GM18499 (cell line): ENCODE results near the gene NKD1.
"Not testable (repeated sequence)": the region's sequence is repeated elsewhere in the genome, so short reads cannot be mapped to it uniquely, and the experiment has no call there.

Source experiments
- ATAC-seq: cut with Tn5 transposase; IDR thresholded peaks from one replicate; pipeline ENCODE4 v1.9.1; 2021; ENCODE audit warnings: moderate number of reproducible peaks; ENCODE audit not compliant: insufficient read depth, unreplicated experiment

Gene NKD1

DNA sequence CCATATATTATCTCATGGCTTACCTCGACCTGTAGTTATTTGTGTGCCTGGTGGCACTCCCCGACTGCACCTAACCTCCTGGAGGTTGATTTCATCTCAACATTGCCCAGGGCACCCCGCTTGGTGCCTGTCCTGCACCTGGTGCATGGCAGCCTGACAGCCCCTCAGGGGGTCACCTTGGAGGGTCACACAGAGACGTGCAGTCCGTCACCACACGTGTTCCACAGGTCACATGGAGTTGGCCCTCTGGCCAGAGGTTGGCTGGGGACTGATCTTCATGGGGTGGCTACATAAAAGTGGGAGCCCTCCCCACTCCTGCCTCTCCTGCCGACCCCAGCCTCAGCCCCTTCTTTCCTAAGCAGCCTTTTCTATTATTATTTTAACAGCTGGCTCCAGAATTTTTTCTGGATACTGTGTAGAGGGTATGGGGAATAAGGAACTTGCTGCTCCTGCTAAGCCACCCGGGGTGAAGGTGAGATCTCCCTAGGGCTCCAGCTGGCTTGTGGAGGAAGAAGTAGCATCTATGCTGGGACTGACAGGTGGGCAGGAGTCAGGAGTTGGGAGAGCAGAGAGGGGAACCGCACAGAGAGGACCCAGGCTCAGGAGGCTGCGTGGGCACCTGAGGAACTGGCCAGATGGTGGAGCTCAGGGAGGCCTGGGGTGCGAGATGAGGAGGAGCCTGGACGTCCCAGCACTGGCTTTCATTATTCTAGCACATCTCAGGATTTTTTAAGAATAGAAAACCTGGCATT, 12.5 kb upstream of the NKD1 start:
- ATAC-seq: no peak

DNA sequence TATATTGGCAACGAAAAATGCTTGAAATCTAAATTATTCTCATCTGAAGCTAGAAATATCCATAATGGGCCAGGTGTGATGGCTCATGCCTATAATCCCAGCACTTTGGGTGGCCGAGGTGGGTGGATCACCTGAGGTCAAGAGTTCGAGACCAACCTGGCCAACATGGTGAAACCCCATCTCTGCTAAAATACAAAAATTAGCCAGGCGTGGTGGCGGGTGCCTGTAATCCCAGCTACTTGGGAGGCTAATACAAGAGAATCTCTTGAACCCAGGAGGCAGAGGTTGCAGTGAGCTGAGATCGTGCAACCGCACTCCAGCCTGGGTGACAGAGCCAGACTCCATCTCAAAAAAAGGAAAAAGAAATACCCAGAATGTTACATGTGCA, 11.9 kb upstream of the NKD1 start:
- ATAC-seq: not testable (repeated sequence)

DNA sequence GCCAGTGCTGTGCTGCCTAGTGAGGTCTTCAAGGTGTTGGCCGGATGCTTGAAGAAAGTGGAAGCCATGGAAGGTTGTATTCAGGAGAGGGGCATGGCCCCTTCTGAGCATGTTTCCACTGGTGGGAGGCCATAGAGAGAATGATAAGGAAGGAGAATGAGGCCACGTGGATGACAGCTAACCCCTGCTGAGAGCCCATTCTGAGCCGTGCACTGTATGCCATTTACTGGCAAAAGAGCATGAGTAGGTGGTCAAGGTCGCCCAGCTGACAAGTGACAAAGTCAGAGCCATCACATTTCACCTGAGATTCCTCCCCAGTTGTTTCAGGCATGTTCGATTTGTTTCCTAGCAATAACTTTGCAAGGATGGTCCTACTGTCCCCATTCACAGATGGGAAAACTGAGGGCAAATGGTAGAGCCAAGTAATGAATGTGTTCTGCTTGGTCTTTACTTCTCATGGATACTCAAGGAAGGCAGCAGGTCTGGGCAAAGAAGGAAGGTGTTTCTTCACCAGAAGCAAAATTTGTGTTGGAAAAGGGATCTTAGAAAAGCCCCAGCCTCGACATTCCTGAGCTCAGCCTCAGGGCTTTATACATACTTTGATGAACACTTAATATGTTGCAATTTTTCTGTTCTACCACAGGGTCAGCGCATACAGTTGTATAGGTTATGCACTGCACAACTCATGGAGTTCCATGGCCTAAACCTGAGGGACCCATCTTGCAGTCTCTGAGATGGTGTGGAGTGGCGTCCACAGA, 10.5 kb upstream of the NKD1 start:
- no peak for ATAC-seq

DNA sequence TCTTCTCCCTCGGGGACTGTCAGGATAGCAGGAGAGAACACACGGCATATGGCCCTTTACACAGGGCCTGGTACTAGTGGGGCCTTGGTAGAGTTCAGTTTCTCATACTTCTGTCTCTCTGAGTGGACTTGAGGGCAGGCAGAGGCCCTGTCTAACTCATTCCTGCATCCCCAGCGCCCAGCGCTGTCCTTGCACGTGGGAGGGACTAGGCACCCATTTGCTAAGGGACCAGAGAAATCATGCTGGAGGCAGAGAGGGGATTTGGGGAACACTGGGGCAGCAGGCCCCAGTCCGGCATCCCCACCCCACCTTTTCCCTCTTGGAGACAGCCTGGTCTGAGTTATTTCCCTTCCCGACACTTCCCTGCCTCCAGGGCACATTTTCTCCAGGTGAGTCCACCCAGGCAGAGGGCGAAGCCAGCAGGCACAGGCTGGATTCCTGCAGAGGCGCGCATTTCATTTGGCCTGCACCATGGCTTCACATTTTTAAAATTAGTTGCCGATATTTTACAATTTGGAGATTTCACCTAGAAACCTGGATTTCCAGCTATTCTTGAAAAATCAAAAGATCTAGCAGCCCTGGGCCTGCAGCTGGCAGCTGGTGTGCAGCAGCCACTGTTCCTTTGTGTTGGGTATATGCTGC, 9.7 kb upstream of the NKD1 start:
- no peak for ATAC-seq

DNA sequence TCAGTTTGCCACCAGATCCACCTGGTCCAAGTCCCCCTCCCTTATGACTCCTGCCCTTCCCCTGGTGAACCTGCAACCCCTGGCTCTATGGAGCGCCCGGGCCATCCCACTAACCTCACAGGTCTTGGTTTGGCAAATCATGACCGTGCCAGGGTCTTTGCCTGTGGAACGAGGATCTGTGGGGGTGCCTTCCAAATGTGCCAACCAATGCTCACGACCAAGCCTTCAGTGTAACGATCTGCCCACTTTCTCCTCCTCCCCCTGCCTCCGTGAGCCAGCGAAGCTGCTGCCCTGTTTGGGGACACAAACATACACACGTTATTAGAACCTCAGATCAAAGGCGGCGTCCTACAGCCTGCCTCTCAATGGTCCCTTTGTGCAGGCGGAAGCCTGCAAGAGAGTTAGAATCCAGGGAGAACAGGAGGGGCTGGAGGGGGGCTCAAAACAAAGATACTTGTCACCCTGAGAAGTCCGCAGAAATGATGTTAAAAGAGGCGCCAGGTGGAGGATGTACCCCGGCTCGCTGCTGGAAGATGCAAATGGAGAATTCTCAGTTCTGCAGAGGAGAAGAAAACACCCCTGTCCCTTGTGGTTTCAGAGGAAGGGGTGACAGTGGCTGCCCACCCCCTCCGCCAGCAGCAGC, 9.0 kb upstream of the NKD1 start:
- ATAC-seq: no peak

DNA sequence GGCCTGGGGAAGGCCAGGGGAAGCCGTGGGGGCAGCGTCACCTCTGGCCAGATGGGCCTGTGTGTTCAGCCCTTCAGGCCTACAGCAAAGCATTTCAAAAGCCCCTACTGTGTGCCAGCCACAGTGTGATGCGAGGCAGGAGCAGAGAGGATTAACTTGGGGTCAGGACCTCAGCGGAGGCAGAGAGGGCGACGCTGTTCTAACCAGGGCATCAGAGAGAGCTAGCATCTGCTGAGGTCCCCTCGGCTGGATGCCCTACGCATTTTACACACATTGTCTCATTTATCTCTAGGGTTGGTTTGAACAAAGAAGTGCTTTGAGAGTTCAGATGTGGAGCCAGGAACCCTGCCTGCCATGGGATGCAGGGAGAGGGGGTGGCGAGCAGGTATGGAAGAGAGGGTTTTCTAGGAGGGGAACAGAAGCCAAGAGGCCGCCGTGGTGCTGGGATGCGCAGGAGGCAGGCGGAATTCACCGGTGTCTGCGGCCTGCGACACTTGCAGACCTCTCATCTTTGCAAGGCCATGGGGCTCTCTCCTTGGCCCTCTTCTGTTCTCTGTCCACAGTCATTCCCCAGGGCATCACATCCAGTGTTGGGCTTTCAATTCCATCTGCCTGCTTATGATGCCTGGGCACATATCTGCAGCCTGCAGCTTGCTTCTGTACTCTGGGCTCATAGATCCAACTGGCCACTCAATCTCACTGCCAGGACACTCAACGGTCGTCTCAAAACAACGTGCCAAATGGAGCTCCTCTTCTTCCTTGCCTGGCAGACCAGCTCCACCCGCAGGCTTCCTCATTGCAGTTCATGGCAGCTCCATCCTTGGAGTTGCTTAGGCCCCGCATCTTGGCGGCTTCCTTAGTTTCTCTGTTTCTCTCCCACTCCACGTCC, 8.1 kb upstream of the NKD1 start:
- ATAC-seq: no peak

DNA sequence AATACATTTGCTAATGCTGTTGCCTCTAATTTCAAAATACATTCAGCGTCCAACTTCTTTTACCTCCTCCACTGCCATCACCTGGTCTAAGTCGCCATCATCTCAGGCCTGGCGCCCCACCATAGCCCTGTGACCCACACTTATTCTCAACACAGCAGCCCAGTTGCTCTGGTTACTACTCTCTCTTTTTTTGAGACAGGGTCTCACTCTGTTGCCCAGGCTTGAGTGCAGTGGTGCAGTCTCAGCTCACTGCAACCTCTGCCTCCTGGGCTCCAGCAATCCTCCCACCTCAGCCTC, 7.5 kb upstream of the NKD1 start:
- ATAC-seq: no peak

DNA sequence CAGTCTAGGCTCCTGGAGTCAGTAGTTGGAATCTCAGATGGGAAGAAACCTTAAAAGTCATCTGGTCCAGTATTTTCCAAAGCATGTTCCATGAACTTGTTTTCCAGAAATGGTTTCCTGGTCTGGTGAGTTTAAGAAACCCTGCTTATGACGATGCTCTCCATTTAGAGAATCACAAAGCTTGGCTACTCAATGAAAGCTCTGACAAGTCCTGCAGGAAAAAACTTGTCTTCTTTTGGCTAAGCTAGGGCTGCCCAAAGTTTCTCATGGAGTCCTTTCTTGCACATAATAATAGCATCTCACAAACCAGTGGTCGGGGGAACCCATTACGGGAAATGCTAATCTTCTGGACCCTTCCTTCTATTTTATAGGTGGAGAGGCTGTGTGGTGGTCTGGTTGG, 5.5 kb upstream of the NKD1 start:
- no peak for ATAC-seq

DNA sequence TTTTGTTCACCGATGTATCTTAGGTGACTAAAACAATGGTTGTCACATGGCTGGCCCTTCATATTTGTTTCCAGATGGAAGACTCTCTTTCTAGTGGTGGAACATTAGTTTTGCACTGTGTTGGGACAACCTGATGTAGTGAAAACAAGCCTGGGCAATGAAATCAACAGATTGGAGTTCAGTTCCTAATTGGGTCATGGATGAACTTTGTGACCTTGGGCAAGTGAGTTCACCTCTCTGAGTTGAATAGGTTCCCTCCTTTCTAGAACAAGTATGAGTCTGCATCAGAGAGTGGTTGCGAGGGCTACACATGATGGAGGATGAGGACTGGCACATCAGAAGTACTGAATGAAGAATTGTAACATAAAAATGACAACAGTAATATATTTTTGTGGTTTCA, 2.1 kb upstream of the NKD1 start:
- ATAC-seq: no peak

DNA sequence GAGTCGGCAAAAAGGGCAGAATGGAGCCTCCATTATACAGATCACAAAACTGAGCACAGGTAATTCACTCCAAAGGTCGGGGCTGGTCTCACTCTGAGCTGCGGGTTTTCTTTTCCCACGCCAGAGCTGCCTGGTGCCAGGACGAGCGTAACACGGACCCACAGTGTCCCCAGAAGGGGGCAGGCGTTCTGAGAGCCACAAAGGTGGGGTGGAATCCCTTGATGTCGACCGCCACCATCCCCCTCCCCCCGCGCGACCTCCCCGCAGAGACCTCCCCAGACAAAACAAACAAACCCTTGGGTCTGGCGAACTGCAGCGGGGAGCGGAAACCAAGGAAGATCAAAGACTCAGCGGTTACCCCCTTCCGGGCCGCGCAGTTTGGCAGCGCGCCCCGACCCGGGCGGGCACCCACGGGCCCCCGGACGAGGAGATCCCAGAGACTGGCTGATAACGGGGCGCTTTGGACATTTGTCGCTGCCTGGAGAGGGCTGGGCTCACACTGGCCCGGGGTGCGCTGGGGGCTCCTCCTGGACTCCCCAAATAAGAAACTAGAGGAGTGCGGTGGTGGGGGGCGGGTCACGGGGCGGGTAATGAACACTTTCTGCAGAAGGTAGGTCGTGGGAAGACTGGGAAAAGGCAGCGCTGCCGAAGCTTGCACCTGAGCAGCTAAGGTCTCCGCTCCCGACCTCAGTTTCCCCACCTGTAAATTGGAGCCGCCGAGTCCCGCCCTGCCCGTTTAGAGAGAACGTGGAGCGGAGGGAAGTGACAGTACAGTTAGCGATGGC, 664 bp upstream of the NKD1 start:
- no peak for ATAC-seq

DNA sequence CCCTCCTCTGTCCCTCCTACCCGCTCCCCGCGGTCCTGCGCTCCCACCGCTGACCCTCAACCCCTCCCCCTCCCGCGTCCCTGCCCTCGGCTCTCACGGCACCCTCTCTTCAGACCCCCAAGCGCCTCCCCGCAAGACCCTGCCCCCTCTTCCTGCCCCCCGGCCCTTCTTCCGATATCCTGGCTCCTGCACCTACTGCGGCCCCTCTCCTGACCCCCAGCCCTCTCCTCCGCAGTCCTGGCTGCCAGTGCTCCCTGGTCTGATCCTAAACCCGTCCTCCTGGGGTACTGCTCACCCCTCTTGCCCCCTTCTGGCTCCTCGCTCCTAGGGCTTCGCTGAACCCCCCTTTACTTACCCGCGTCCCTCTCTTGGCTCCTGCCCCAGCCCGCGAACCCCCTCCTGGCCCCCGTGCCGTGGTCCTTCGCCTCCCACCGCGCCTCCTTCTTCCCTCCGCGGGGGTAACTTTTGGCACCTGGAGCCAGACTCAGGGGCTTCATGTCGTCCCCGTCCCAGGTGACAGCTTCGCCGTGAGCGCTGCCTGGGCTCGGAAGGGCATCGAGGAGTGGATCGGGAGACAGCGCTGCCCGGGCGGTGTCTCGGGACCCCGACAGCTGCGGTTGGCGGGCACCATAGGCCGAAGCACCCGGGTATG, 839 bp downstream of the NKD1 start:
- no peak for ATAC-seq

DNA sequence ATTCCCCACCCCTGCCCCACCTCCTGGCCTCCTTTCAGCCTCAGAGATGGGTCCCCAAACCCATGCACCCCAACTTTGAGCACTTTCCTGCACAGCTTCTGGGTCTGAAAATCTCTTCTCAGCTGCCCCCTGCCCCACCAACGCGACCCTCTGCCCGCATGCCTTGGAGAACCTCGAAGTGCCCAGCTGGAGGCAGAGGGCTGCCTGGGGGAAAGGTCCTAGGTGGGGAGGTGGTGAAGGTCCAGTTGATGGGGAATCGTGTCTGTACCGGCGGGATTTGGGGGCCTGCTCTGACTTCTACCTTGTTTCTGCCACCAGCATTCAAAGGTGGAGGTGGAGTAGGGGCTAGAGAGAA, 1.3 kb downstream of the NKD1 start:
- no peak for ATAC-seq

DNA sequence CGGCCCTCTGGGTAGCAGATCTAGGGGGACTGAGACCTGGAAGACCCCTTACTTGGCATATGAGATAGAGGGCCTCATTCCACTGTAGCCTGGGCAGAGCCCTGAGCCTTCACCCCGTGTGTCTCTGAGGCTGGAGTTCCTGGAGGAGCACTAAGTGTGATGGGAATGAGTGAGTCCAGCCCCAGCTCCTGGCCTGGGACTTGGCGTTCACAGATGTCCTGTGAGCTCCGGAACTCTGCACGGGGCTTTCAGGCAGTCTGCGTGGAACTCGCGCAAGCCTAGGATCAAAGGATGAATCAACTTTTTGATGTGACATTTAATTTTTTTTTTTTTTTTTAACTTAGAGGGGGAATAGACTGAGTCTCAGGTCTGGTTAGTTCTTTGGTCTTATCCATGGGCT, 1.8 kb downstream of the NKD1 start:
- no peak for ATAC-seq

DNA sequence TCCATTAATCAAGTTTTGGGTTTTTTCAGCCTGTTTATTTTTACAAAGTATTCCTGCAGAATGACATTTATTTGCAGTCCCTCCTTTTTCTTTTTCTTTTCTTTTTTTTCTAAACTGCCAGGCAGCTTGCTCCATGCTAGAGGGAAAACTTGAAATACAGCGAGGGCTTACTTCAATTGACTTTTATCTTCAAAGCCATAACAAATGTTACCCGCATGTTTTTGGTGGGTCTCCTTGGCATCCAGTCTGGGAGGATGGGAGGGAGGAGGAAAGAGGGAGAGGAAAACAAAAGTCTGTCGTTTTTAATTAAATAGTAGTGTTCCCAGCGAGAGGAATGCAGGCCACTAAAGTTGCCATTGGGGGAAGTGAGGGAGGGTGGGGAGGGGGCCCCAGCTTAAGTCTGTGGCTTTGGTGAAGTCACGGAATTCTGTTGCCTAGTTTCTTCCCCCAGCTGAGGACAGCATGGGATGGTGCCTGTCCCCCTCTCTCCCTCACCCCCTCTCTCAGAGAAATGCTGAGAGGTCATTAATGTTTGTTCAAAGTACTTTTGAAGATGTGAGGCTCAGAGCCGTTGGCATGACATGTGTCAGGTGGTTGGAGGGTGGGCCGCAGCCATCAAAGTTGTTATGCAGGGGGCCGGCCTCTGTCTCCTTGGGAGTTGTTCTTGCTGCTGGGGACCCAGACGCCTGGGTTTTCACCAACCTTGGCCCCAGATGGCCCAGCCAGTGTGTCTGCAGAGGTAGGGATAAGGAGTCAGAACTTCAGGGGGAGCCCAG, 2.9 kb downstream of the NKD1 start:
- ATAC-seq: no peak

DNA sequence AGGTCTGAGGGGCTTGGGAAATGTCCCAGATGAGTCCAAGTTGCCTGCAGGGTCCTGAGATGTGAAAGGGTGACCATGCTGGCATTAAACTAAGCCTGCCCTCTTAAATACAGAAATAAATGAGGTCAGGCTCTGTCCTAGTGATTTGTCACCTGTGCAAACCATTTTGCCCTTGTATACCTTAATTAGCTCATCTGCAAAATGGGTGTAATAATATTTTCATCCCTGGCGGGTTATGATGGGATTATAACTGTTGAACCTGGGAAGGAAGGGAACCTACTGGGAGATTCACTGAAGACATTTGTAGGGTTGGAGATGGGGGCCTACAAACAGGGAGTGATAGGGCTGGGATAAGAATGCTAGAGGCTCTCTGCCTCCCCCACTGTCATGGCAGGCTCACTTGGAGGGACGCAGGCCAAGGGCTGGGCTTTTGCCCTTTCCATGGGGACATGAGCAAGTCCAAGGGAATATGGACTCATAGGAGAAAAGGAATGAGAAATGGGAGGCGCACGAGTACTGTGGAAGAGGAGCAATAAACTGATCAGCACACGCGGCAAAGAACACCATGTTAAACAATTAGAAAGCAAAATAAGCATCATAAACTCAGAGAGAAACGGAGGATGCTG, 4.4 kb downstream of the NKD1 start:
- ATAC-seq: no peak

DNA sequence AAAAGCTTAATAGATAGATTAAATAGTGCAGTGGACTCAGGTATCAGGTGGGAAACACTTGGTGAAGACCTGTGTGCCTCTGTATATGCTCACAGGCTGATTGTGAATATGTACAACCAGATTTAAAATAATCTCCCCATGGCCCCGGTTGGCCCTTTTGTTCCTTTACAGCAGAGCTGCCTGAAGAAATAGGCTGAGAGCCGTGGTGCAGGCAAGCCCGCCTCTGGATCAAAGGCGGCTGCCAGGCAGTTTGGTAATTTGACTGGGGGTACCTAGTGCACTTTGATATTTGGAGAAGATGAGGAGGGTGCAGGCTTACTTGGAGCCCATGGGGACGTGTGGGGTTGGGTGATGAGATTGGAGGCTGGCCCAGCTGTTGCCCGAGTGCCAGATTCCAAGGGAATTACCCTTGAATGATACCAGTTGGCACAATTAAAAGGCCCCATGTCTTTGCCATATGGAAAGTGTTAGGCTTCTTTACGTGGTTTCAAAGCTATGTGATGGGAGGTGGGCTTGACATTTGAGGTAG, 5.0 kb downstream of the NKD1 start:
- no peak for ATAC-seq

DNA sequence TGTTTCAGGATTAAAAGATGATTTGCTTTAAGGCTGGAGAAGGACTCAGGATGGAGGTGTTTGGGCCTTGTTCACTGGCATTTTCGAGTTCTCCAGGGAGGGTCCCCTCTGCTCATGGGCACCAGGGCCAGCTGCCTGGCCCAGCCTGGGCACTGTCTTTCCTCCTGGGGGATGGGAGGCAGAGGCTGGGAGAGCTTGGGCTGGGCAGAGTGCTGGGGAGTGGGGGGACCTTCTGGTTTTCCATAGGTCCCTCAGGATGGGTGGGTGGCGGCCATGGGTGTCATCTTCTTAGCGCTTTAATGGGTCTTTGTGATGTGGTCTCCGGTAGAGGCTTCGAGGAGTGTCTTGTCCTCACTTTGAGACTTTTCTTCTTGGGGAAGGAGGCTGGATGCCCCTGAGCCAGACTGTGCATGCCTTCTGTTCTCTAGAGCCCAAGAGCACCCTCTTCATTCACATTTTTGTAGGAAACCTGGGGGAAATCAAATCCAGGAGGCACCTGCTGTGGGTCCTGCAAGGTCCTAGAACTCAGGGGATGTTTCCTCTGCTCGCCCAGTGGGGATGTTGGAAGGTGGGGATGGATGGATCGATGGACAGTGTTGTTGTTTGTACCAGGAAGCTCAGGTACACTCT, 5.7 kb downstream of the NKD1 start:
- no peak for ATAC-seq
